ENCODE measurements around the gene OR1N2.
"Not testable (repeated sequence)": the region's sequence is repeated elsewhere in the genome, so short reads cannot be mapped to it uniquely, and the experiment has no call there.

The OR1N2 gene

DNA sequence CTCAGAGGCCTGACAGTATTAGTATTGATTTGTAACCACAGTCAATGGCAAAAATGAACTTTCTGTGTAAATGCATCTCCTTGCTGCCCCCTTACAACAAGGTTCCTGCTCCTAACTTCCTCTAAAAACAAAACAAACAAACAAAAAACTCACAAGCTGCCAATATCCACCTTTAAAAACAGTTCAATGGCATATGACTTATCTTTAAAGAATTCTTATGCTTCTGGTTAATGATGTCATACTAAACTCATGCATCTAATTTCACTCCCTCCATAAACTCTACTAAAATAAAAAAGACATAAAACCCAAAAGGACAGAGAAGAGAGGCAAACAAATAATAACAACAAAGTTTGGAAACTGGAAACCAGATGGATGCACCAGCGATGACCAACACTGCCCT, 16.8 kb upstream of the OR1N2 start:
- Histone ChIP-seq H3K4me1 (ENCODE audit: low read length) (no peaks in the 10 kb centered on the region), H3K4me3 (ENCODE audit: low read length) (no peak overlapping the region), H3K36me3 (replicated peaks; ENCODE audit: low read depth, low read length) (no peaks in the 10 kb centered on the region), H3K27me3 (ENCODE audit: low read depth, low read length) (no peaks in the 10 kb centered on the region), H3K79me2 (ENCODE audit: low read length) (no peaks in the 10 kb centered on the region), H2AFZ (ENCODE audit: low read depth, low read length) (no peak overlapping the region), H3K9ac (ENCODE audit: low read length) (no peak overlapping the region), H3K4me2 (ENCODE audit: low read length) (no peak overlapping the region), H4K20me1 (ENCODE audit: insufficient read depth, low read length) (no peaks in the 10 kb centered on the region), H3K27ac (ENCODE audit: low read length) (no peak overlapping the region), H3K9me3 (ENCODE audit: insufficient read depth, low read length) (no peaks in the 10 kb centered on the region)
- TF ChIP-seq, protein P1, sequence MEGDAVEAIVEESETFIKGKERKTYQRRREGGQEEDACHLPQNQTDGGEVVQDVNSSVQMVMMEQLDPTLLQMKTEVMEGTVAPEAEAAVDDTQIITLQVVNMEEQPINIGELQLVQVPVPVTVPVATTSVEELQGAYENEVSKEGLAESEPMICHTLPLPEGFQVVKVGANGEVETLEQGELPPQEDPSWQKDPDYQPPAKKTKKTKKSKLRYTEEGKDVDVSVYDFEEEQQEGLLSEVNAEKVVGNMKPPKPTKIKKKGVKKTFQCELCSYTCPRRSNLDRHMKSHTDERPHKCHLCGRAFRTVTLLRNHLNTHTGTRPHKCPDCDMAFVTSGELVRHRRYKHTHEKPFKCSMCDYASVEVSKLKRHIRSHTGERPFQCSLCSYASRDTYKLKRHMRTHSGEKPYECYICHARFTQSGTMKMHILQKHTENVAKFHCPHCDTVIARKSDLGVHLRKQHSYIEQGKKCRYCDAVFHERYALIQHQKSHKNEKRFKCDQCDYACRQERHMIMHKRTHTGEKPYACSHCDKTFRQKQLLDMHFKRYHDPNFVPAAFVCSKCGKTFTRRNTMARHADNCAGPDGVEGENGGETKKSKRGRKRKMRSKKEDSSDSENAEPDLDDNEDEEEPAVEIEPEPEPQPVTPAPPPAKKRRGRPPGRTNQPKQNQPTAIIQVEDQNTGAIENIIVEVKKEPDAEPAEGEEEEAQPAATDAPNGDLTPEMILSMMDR (IDR thresholded peaks at IDR 0.05; ENCODE audit: low read depth, low read length): no peak
- no peak for TF ChIP-seq EZH2phosphoT487 (IDR thresholded peaks at IDR 0.05; ENCODE audit: low read depth)

DNA sequence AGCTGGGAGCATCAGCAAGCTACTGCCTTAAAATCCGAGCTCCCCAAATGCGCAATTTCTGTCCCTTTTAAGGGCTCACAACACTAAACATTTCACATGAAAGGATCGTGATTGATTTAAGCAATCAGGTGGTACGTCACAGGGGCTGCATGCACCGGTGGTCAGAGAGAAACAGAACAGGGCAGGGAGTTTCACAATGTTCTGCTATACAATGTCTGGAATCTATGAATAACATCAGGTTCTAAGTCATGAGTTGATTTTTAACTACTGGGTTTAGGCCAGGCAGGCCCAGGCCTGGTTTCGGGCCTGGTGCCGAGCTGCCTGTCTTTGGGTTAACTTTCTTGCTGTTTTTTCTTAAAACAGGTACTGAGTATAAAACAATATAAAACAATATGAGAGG, 15.8 kb upstream of the OR1N2 start:
- not testable (repeated sequence) for H3K4me3 ChIP-seq (ENCODE audit: low read length); H3K4me2 ChIP-seq (ENCODE audit: low read length); H3K9me3 ChIP-seq (ENCODE audit: insufficient read depth, low read length); H3K79me2 ChIP-seq (ENCODE audit: low read length); H2AFZ ChIP-seq (ENCODE audit: low read depth, low read length); H3K27me3 ChIP-seq (ENCODE audit: low read depth, low read length); H3K36me3 ChIP-seq (replicated peaks; ENCODE audit: low read depth, low read length); H3K9ac ChIP-seq (ENCODE audit: low read length); H4K20me1 ChIP-seq (ENCODE audit: insufficient read depth, low read length); H3K4me1 ChIP-seq (ENCODE audit: low read length); H3K27ac ChIP-seq (ENCODE audit: low read length)

DNA sequence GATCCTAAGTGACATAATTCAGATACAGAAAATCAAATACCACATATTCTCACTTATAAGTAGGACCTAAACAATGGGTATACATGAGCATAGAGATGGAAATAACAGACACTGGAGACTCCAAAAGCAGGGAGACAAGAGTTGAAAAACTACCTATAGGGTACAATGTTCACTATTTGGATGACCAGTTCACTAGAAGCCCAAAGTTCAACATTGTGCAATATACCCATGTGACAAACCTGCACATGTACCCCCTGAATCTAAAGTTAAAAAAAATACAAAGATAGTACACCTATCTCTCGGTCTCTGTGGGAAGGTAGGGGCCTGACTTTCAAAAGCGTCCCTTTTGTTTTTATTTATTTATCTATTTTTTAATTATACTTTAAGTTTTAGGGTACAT, 14.2 kb upstream of the OR1N2 start:
- no peak overlapping the region for H3K4me3 ChIP-seq (ENCODE audit: low read length)
- no peaks in the 10 kb centered on the region for H3K4me1 ChIP-seq (ENCODE audit: low read length)
- no peaks in the 10 kb centered on the region for H3K79me2 ChIP-seq (ENCODE audit: low read length)
- H3K27ac ChIP-seq (ENCODE audit: low read length): no peak overlapping the region
- no peaks in the 10 kb centered on the region for H4K20me1 ChIP-seq (ENCODE audit: insufficient read depth, low read length)
- no peak for TF ChIP-seq EZH2phosphoT487 (IDR thresholded peaks at IDR 0.05; ENCODE audit: low read depth)
- TF ChIP-seq, protein P1 (IDR thresholded peaks at IDR 0.05; ENCODE audit: low read depth, low read length): no peak
- no peaks in the 10 kb centered on the region for H3K36me3 ChIP-seq (replicated peaks; ENCODE audit: low read depth, low read length)
- peaks cover 16% of the 10 kb centered on the region for H3K27me3 ChIP-seq (ENCODE audit: low read depth, low read length)
- no peak overlapping the region for H3K4me2 ChIP-seq (ENCODE audit: low read length)
- H3K9me3 ChIP-seq (ENCODE audit: insufficient read depth, low read length): no peaks in the 10 kb centered on the region
- H3K9ac ChIP-seq (ENCODE audit: low read length): no peak overlapping the region
- no peak overlapping the region for H2AFZ ChIP-seq (ENCODE audit: low read depth, low read length)

DNA sequence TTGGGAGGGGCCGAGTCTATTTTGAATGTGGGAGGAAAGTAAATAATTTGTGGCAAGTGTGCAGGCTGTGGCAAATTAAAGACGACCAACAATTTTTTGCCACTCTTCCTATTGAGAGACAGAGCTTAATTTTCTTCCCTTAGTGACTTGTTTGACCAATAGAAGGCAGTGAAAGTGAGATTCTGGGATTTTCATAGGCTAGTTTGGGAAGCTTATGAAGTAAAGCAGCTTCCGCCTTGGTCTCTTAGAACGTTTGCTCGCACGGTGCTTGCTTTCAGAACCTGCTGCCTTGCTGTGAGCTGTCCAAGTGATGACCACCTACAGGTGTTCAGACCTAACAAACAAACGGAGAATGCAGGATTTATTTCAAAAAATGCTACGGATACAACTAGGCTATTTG, 6.7 kb upstream of the OR1N2 start:
- Histone ChIP-seq H3K36me3 (replicated peaks; ENCODE audit: low read depth, low read length) (no peaks in the 10 kb centered on the region), H3K4me1 (ENCODE audit: low read length) (no peaks in the 10 kb centered on the region), H2AFZ (ENCODE audit: low read depth, low read length) (no peak overlapping the region), H4K20me1 (ENCODE audit: insufficient read depth, low read length) (no peaks in the 10 kb centered on the region), H3K9me3 (ENCODE audit: insufficient read depth, low read length) (no peaks in the 10 kb centered on the region), H3K79me2 (ENCODE audit: low read length) (no peaks in the 10 kb centered on the region), H3K9ac (ENCODE audit: low read length) (no peak overlapping the region), H3K27me3 (ENCODE audit: low read depth, low read length) (peaks cover 23% of the 10 kb centered on the region), H3K27ac (ENCODE audit: low read length) (no peak overlapping the region), H3K4me3 (ENCODE audit: low read length) (no peak overlapping the region), H3K4me2 (ENCODE audit: low read length) (no peak overlapping the region)
- TF ChIP-seq EZH2phosphoT487 (IDR thresholded peaks at IDR 0.05; ENCODE audit: low read depth): no peak
- TF ChIP-seq, protein P1 (IDR thresholded peaks at IDR 0.05; ENCODE audit: low read depth, low read length): no peak

DNA sequence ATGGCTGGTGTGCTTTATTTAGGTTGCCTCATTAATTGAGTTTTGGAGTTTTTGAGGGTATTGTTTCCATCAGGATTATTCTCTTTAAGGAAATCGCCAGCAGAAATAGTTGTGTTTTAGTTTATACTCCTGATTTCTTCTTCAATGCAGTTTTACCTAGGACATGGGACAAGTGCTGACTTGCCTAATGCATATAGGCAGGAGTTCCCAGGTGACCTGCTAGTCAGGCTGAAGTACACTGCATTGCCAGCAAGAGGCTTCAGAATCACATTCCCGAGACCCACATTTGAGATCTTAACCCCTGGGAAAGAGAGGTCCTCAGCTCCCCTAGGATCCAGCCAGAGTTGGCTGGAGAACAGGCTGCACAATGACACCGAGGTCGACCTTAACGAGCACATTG, 1.5 kb upstream of the OR1N2 start:
- Histone ChIP-seq H3K36me3 (replicated peaks; ENCODE audit: low read depth, low read length) (no peaks in the 10 kb centered on the region), H3K79me2 (ENCODE audit: low read length) (no peaks in the 10 kb centered on the region), H3K9ac (ENCODE audit: low read length) (no peak overlapping the region), H3K4me2 (ENCODE audit: low read length) (no peak overlapping the region), H2AFZ (ENCODE audit: low read depth, low read length) (no peak overlapping the region), H3K27me3 (ENCODE audit: low read depth, low read length) (peaks cover 27% of the 10 kb centered on the region; the same call in 1 of the 2 replicates), H4K20me1 (ENCODE audit: insufficient read depth, low read length) (no peaks in the 10 kb centered on the region; the same call in 1 of the 2 replicates), H3K27ac (ENCODE audit: low read length) (no peak overlapping the region), H3K9me3 (ENCODE audit: insufficient read depth, low read length) (no peaks in the 10 kb centered on the region), H3K4me1 (ENCODE audit: low read length) (peaks cover 3% of the 10 kb centered on the region; the same call in 1 of the 2 replicates), H3K4me3 (ENCODE audit: low read length) (no peak overlapping the region)
- TF ChIP-seq EZH2phosphoT487 (IDR thresholded peaks at IDR 0.05; ENCODE audit: low read depth): no peak
- TF ChIP-seq, protein P1 (IDR thresholded peaks at IDR 0.05; ENCODE audit: low read depth, low read length): no peak

All from OCI-LY3 (cell line).